Left ventricle myocardium superior (tissue), 1 donor: ENCODE data around the gene DMBT1. TPM values are rescaled to one million over a fixed set of nuclear protein-coding genes. Genes with fewer than 3 reads are reported as not detected.
"Not testable (repeated sequence)": the region's sequence is repeated elsewhere in the genome, so short reads cannot be mapped to it uniquely, and the experiment has no call there.

ENCODE experiments used
- ATAC-seq: fragments of 200-7000 bp; cut with Tn5 transposase; one replicate; pipeline ENCODE4 v1.9.1; 2020; ENCODE audit warnings: mild to moderate bottlenecking, moderate library complexity
- DNase-seq: peaks from one replicate; pipeline ENCODE4 v3.0.0-alpha.2; 2020
- intact Hi-C: fragments of 100-400 bp; cut with micrococcal nuclease; formaldehyde crosslinking; loops from one replicate; pipeline ENCODE4 v1.11.0; 2022
- total RNA-seq: library from RNA; stranded (reverse); fragmentation: NEBNext Ultra II Directional; extraction: Animal tissue kit (Norgen Biotek cat#: 25700); gene quantifications from one replicate; pipeline ENCODE4 v1.2.1, GENCODE V29; 2021
- donor health status: DM: no; HTN: yes; CAD: no; lungs with severe emphysema.

The DMBT1 gene
- total RNA-seq, 1 donor from 2014 or later, result 0.05 TPM

DNA sequence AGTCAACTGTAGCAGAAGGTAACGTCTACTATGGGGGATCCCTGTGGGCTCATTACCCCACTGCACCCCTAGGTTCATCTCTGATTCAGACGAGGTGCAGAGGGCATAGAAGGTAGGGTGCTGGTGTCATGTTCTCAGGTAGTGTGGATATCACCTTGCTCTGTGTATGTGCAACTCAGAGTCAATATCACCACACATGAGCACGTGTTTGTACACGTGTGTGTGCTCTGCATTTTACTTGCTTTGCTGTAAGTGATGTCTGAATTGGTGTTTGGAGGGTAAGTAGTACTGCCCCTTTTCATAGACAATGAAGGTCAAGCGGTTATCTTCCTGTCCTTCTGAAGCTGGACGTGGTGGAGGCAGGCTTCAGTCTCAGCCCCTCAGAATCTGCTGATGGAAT, 10.4 kb downstream of the DMBT1 start:
- DNase-seq, result no peak
- ATAC-seq, result no peak
- intact Hi-C loops, result no loop called here

- no peak for ATAC-seq
- intact Hi-C loops, result no loop called here
These were observed 11.3 kb downstream of the DMBT1 start for GRCh38 chr10:122571892-122572291.

DNA sequence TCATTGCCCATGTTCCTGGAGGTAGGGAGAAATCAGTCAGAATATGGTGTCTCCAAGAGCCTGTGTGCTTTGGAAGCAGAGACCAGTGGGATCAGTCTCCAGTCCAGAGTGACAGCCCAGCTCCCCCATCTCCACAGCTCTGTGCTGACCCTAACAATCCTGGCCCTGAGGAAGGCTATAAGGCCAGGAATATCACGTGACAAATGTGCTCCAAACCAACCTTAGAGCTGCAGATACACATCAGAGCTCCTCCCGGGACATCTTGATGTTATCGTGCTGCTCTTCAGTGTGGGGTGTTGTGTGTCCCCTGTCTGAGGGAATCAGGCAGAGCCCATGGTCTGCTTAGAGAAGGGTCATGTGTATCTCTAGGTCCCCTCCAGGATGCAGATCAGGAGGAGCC, 15.2 kb downstream of the DMBT1 start:
- DNase-seq (no peak), ATAC-seq (no peak)
- intact Hi-C loops, result no loop called here

More at GRCh38 chr10:122571892-122572291, 11.3 kb downstream of the DMBT1 start:
- DNase-seq, result no peak

GRCh38 chr10:122576291-122576690, 15.7 kb downstream of the DMBT1 start:
- ATAC-seq, result no peak
- no peak for DNase-seq
- intact Hi-C loops, result no loop called here

DNA sequence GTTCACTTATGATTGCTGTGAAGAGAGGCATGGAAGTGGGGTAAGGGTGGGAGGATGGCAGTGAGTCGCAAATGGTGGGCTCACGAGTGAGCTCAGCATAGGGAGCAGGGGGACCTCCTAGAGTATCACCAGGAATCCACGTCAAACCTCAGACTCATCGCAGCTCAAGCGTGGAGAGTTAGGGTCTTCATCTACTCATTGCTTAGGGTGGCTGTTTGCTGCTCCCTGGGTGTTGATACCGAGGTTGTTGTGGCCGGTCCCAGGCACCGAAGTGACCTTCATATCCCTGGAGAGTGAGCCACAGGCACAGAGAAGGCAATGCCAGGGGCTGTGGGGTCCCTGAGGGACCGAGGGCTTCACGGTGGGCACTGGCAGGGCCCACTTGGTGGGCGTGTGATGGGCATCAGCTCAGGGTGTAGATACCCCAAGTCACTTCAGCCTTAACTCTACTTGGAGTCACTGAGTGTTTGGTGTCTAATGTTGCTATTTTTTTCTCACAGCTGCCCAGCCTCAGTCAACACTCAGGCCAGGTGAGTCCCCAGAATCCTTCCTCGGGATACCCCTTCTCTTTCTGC, 16.8 kb downstream of the DMBT1 start:
- ATAC-seq (no peak), DNase-seq (no peak)
- intact Hi-C loops, result no loop called here

GRCh38 chr10:122586070-122586469, 25.5 kb downstream of the DMBT1 start:
- DNase-seq, ATAC-seq, intact Hi-C loops: not testable (repeated sequence)

DNA sequence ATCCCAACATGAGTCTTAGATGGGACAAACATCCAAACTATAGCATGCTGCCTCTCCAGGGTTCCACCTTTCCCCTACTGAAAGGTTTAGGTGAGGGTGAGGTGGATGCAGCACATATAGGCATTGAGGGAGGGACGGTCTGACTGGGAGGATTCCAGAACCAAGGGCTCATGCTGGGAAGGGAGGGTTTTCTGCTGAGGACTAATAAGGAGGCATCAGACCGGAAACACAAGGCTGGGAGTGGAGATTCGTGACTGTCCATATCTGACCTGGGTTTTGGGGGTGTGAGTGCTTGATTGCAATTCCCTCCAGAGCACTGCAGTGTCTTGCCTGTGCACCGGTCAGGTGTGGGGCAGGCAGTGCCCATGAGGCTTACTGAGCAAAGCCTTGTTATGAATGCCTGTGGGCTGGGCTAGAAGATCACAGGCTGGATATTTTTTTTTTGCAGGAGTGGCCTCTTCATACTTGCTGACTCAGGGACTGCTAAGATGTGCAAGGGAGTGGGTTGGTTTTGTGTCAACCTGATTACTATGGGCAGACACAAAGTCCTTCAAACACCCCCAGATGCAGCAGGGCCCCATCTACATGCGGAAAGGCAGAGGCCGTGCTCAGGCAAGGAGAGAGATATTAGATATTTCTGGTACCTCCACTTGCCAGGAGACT, 26.7 kb downstream of the DMBT1 start:
- no peak for DNase-seq
- intact Hi-C loops, result no loop called here
- no peak for ATAC-seq

DNA sequence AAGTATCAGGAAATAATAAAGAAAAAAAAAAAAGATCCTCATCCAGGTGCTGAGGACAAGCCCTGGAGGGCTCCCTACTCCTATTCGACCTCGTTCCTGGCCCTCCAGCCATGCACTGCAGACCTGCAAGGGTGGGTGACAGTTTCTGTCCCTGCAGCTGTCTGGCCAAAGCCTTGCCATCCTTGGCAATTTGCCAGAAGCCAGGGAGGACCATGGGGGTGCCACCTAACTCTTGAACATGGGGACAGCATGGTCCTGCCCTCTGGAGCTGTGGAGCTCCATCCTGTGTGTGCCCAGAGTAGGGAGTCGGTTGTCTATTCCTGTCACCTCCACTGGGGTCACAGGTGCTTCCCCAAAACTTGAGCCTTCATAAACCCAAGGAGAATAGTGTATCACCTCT, 27.8 kb downstream of the DMBT1 start:
- DNase-seq (no peak), ATAC-seq (no peak)
- intact Hi-C loops, result no loop called here

DNA sequence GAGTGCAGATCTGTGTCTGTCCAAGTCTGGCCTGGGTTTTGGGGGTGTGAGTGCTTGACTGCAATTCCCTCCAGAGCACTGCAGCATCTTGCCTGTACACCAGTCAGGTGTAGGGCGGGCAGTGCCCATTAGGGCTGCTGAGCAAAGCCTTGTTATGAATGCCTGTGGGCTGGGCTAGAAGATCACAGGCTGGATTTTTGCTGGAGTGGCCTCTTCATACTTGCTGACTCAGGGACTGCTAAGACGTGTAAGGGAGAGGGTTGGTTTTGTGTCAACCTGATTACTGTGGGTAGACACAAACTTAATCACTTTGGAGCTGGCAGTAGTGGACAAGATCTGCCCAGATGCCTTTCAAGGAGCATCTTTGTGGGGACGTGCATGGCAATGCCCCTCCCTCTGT, 29.6 kb downstream of the DMBT1 start:
- ATAC-seq, result no peak
- no peak for DNase-seq
- intact Hi-C loops, result no loop called here

- DNase-seq (no peak), ATAC-seq (no peak)
- intact Hi-C loops, result no loop called here
These were observed 31.2 kb downstream of the DMBT1 start for GRCh38 chr10:122591736-122592135.

- ATAC-seq, result no peak
- intact Hi-C loops, result no loop called here
These were observed 31.6 kb downstream of the DMBT1 start for GRCh38 chr10:122592161-122592560.

DNA sequence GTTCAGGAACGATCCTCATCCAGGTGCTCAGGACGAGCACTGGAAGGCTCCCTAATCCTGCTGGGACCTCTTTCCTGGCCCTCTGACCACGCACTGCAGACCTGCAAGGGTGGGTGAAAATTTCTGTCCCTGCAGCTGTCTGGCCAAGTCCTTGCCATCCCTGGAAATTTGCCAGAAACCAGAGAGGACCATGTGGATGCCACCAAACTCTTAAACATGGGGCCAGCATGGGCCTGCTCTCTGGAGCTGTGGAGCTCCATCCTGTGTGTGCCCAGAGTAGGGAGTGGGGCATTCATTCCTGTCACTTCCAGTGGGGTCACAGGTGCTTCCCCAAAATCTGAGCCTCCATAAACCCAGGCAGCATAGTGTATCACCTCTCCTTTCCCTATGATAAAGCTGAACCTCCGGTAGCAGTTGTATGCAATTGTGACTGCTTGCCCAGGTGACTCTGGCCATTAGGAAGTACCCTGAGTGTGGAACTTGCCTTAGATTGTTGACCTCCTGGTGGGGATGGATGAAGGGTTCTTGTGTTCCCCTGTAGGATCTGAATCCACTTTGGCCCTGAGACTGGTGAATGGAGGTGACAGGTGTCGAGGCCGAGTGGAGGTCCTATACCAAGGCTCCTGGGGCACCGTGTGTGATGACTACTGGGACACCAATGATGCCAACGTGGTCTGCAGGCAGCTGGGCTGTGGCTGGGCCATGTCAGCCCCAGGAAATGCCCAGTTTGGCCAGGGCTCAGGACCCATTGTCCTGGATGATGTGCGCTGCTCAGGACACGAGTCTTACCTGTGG, 57.1 kb downstream of the DMBT1 start:
- intact Hi-C loops, result no loop called here
- no peak for ATAC-seq
- no peak for DNase-seq

More at GRCh38 chr10:122592161-122592560, 31.6 kb downstream of the DMBT1 start:
- DNase-seq, result no peak

GRCh38 chr10:122618461-122619165, 58.1 kb downstream of the DMBT1 start:
- ATAC-seq (no peak), DNase-seq (no peak)
- intact Hi-C loops, result no loop called here

- ATAC-seq, DNase-seq, intact Hi-C loops: not testable (repeated sequence)
These were observed 60.4 kb downstream of the DMBT1 start for GRCh38 chr10:122620961-122621360.

DNA sequence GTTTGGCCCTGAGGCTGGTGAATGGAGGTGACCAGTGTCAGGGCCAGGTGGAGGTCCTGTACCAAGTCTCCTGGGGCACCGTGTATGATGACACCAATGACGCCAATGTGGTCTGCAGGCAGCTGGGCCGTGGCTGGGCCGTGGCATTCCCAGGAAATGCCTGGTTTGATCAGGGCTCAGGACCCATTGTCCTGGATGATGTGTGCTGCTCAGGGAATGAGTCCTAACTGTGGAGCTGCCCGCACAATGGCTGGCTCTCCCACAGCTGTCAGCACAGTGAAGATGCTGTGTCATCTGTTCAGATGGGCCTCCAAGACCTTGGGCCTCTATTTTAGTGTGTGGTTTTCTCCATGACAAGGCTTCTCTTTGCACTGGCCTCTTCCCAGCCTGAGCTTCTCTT, 64.0 kb downstream of the DMBT1 start:
- DNase-seq, result no peak
- ATAC-seq, result no peak
- intact Hi-C loops, result no loop called here

- DNase-seq (no peak), ATAC-seq (no peak)
- intact Hi-C loops, result no loop called here
These were observed 70.0 kb downstream of the DMBT1 start for GRCh38 chr10:122630526-122630925.

- intact Hi-C loops, result no loop called here
- ATAC-seq (peak; percentile 67), DNase-seq (peak; percentile 38)
These were observed 71.5 kb downstream of the DMBT1 start for GRCh38 chr10:122632031-122632430.

DNA sequence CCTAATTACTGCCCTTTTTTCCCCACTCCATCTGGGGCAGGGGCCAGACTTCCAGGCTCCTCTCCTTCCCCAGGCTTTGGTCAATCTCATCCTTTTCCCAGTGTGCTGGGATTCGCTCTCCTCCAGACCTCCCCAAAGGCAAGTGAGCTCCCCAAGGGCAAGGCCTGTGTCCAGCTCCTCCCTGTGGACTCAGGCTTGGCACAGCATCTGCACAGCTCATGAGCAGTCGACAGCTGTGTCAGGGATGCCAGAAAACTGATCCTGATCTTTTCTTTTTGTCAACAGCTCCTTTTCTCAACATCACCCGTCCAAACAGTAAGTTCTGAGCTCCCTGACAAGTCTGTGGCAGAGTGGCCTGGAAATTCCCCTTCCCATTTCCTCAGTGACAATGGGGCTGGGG, 72.0 kb downstream of the DMBT1 start:
- DNase-seq (peak; percentile 40), ATAC-seq (peak; percentile 65)
- intact Hi-C loops, result no loop called here

DNA sequence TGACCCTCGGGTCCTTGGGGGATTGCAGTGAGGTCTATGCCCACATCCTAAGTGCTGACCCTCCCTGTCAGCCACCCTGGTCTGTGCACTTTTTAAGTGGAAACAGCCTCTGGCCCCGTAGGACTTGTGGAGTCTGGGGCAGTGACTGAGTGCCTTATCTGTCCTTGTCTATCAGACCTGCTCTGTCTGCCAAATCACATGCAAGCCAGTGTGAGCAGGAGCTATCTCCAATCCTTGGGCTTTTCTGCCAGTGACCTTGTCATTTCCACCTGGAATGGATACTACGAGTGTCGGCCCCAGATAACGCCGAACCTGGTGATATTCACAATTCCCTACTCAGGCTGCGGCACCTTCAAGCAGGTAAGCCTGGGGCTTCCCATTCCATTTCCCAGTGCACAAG, 76.4 kb downstream of the DMBT1 start:
- DNase-seq (no peak), ATAC-seq (peak; percentile 80)
- intact Hi-C loops, result no loop called here

- peak; percentile 75 for DNase-seq
- peak; percentile 71 for ATAC-seq
These were observed 76.8 kb downstream of the DMBT1 start for GRCh38 chr10:122637376-122637775.

More at GRCh38 chr10:122637376-122637775, 76.8 kb downstream of the DMBT1 start:
- intact Hi-C loops, result no loop called here
